Measurements from ENCODE around the gene COL23A1.

GRCh38 chr5:178331491-178331996 lies 258.6 kb downstream of the COL23A1 start:
- no peak for TF ChIP-seq EZH2 (optimal IDR thresholded peaks at IDR 0.05; ENCODE audit: low read depth, low read length)
- no peak for TF ChIP-seq CTCF (IDR thresholded peaks at IDR 0.05; ENCODE audit: low read length)
- TF ChIP-seq EZH2phosphoT487 (IDR thresholded peaks at IDR 0.05; ENCODE audit: low read length): no peak

All from MM.1S (cell line).